NCI-H82 (cell line): ENCODE results near the gene NFIC.
"Not testable (repeated sequence)": the region's sequence is repeated elsewhere in the genome, so short reads cannot be mapped to it uniquely, and the experiment has no call there.

ENCODE experiments used
- DNase-seq: peaks from one replicate; lab custom pipeline; 2025; lab: John Stamatoyannopoulos, UW

Gene NFIC

DNA sequence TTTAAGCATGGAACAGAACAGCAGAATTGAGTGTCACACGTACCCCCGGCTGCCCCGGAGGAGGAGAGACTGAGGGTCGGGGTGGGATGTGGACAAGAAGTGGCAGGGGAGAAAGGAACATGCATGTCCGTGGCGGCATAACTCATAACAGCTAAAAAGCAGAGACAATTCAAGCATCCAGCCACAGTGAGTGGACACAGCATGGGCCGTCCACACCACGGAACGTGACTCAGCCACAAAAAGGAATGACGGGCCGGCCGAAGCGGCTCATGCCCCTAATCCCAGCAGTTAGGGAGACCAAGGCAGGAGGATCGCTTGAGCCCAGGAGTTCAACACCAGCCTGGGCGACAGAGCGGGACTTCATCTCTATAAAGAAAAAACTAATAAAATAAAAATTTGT is 126.5 kb downstream of the NFIC start:
- no peak for DNase-seq

DNA sequence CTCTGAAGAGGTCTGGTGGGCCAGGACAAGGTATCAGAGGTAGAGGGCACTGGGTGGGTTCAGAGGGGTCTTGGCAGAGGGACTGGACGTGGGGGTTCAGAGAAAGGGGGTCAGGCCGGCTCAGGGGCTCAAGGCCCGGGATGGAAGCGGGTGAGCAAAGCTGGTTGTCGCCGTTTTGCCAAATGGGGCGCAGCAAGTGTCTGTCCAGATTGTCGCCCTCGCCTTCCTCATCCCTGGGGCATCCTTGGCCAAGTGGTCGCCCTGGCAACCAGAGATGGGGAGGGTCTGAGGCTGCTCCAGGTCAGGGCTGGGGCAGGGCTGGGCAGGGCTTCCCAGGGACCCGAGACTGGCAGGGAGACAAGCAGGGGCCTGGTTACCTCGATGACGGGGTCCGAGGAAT is 127.3 kb downstream of the NFIC start:
- DNase-seq = no peak

GRCh38 chr19:3494051-3494450 is 127.7 kb downstream of the NFIC start:
- peak; percentile 17 for DNase-seq

GRCh38 chr19:3494559-3494958 is 128.2 kb downstream of the NFIC start:
- DNase-seq = no peak

DNA sequence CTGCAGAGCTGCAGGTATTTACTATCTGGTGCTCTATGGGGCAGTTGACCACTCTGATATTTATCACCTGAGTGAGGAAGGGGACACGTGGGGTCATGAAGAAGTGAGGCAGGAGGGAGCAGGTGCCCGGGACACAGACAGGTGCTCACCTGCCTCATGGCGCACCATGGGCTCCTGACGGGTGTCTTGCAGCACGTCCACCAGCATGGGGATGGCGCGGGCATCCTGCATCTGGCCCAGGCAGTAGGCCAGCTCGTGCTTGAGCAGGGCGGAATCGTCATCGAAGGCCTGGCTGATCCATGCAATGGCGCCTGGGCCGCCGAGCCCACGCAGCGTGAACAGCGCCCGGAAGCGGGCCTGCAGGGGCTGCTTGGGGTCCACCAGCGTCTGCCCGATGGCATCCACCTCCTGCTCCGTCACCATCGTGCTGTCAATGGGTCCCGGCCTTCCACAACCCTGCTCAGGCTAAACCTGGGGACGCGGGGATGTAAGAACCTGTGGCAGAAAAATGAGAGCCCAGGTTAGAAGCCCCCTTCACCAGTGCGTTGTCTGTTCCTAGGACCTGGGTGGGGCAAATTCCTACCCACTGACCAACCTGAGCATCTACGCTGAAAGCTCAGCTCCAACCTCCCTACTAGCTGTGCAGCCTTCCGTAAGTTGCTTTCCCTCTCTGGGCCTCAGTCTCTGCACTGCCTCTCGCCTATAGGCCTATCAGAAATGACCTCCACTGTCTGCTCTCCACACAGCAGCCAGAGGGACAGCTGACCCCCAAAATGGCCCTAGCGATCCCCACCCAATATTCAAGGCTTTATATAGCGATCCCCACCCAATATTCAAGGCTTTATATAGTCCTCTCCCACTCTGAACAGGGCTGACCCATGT is 130.2 kb downstream of the NFIC start:
- no peak for DNase-seq

DNA sequence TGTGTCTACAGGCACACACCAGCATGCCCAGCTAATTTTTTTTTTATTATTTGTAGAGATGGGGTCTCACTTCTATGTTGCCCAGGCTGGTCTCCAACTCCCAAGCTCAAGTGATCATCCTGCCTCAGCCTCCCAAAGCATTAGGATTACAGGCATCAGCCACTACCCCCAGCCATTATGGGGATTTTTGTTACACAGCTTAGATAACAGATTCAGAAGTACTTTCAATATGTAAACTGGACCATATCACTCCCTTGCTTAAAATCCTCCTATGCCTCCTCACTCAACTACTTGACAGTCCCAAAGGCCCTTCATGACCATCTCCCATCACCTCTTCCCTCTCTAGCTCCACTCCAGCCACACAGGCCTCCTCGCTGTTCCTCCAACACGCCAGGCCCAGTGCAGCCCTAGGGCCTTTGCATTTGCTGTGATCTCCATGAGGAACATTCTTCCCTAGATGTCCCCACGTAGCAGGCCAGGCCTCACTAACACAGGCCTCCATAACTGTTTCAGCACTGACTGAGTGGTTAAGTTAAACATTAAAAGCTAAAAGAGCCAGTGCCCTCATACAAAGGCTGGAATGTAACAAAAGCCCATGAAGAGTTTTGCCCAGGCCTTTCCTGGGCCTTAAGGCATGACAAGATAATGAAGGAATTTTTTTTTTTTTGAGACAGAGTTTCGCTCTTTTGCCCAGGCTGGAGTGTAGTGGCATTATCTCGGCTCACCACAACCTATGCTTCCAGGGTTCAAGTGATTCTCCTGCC is 131.6 kb downstream of the NFIC start:
- no peak for DNase-seq

GRCh38 chr19:3499738-3500428 is 133.5 kb downstream of the NFIC start:
- DNase-seq = no peak

DNA sequence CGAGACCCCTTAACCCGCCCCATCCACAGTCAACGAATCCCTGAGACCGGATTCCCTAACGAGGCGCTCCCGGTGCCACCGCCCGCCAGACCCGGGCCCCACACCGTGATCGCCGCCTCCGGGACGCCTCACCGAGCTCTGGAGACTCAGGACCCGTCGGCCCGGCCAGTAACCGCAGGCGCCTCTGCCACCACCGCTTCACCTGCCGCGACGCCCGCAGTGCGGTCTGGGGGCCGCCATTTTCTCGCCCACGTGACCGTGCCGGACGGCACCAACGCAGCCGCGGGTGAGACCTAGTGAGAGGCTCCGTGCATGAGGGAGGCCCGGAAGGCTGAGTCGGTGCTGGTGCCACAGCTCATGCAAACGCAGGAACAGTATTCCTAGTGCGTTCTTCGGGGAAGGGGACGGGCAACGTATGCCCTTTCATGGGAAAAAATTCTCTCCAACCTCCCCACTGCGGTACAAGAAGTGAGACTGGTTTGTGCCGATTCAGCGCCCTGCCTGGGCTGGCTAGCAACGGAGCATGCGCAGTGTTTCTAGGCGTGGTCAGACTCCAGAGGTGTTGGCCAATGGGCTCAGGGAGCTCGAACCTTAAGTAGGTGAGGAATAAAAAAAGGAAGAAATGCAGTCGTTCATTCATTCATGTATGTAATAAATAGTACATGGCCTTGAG is 134.2 kb downstream of the NFIC start, which contains the start of gene DOHH:
DOHH (minus strand) TSS at position 246 of the 673 bp plus-strand sequence. CDS start 3,860 bp downstream, outside the sequence.
- peak; percentile 96 for DNase-seq

- DNase-seq = no peak
Observed at GRCh38 chr19:3501780-3502179, 135.4 kb downstream of the NFIC start.

GRCh38 chr19:3503036-3503572 is 136.7 kb downstream of the NFIC start:
- DNase-seq = no peak

DNA sequence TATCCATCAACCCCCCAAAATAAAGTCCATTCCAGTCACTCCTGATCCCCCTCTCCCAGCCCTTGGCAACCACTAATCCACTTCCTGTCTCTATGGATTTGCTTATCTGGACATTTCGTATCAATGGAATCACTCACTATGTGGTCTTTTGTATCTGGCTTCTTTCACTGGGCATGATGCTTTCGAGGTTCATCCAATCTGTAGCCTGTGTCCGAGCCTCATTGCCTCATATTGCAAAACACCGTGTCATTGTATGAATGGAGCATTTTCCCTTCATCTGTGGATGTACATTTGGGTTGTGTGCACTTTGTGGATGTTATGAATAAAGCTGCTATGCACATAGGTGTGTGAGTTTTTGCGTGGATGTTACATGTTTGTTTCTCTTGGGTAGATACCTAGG is 138.4 kb downstream of the NFIC start:
- DNase-seq = peak; percentile 15

DNA sequence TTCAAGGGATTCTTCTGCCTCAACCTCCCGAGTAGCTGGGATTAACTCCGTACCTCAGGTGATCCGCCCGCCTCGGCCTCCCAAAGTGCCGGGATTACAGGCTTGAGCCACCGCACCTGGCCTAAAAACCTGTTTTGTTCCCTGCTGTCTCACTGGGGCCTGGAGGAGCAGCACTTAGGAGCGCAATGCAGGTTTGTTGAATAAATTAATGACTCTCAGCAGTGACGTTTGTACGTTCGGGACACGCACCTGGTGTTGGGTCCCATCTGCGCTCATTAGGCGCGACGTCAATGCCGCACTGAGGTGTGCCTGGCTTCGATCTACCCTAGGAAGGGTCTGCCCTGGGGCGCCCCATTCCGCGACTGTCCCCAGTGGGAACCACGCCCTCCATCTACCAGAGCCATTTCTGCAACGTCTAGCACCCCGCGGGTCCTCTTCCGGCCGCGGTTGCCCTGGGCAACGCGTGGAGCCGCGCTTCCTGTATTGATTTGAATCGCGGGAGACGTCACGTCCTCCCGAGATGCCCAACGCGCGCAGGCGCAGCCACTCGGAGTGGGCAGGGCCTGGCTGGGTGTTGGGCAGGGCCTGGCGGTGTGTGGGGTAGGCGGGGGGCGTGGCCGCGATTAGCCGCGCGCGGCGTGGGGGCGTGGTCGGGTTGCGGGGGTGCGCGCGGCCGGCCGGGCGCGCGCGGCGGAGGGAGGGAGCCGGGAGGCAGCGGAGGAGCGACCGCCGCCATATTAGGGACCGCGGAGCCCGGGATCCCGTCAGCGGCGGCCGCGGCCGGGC is 139.4 kb downstream of the NFIC start, which contains the start of gene FZR1:
FZR1 (plus strand) TSS at position 714 of the 786 bp plus-strand sequence. CDS start 16,679 bp downstream, outside the sequence.
- peak; percentile 98 for DNase-seq

DNA sequence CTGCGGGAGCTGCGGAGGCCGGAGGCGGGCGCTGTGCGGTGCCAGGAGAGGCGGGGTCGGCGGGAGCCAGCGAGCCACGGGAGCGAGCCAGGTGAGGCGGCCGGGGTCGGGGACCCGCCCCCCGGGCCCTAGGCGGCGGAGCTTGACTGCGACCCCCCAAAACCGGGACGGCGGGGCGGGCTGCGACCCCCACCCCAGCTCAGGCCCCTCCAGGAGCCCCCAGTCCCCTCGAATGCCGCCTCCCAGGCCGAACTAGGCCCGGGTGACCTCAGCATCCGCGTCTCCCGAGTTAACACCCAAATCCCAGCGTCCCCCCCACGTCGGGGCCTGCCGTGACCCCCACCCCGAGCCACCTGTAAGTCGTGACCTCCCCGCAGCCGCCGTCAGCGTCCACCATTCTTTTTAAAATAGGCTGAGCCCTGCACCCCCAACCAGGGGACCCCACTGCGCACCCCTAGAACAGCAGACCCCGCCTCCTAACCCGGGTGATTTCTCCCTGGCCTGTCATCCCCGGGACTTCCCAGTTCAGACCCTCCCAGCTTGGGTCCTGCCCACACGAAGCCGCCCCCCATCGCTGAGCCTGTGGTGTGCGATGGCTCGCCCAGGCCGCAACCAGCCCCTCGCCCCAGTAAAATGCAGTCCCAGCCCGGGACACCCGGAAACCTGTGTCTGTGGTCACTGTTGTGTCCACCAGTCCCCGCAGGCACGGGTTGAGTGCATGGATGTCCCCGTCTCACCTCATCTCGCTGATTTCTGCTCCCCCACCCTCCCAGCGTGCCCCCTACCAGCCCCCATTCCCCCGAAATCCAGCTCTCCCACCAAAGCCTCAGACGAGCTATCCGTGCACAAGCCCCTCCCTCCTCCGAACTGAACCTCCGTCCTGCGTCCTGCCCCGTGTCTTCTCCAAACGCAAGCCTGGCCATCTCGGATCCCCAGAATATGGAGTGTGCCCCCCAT is 140.3 kb downstream of the NFIC start:
- no peak for DNase-seq

DNA sequence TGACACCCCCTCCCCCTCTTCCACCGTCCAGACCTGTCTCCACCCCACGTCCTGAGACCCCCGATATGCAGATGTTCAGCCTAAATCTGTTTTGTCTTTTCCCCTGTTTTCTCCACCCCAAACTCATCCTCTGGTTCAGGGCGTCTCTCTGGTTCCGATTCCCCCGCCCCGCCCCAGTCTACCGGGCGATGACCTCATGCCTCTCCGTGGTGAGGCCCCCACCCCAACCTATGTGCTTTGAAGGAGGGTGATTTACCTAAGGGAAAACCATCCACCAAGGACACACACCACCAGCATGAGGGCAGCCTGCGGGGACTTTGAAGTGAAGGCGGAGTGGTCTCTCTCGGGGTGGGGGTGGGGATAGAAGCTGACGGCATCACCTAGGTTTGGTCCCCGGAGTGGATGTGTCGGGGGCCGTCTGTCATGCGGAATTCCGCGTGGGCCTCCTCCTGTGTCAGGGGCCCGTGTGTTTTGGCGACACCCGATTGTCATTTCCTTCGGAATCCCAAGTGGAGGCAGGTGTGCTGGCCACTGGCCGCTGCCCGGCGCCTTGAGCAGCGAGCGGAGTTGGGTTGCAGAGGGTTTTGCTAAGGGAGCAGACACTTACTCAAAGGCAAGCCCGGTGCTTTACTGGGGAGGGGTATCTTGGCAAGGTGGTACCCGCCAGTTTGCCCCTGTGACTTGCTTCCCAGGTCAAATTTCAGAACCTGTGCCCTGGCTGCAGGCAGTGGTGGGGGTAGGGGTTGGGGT is 141.2 kb downstream of the NFIC start:
- no peak for DNase-seq

- not testable (repeated sequence) for DNase-seq
Observed at GRCh38 chr19:3508121-3508661, 141.8 kb downstream of the NFIC start.

DNA sequence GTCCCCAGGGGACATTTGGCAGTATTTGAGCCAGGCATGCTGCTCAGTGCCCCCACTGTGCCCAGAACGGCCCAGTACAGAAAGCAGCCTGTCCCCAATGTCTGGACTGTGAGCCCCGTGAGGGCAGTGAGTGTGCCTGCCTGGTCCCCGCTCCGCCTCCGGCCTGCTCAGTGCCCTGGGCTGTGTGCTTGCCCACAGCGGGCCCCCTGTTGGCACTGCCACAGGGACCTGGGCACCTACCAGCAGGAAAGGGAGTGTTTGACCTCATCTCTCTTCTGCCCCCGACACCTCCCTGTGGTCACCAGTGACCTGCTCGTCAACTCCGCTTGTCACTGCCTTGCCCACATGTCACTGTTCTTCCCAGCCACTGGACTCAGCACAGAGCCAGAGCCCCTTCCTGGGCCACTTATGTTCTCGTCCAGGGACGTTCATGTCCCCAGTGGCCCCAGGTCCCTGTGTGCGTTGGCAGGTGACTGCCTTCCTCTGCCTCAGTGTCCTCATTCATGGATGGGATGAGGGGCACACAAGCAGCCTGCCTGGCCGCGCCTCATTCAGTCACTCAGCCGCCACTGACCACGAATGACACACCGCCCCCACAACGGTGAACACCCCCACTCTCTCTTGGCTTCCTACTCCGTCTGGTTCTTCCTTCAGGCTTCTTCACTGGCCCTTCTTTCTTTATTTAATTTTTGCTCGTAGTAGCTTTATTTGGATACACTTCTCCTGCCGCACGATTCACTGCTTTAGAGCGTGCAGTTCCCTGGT is 142.6 kb downstream of the NFIC start:
- no peak for DNase-seq

DNA sequence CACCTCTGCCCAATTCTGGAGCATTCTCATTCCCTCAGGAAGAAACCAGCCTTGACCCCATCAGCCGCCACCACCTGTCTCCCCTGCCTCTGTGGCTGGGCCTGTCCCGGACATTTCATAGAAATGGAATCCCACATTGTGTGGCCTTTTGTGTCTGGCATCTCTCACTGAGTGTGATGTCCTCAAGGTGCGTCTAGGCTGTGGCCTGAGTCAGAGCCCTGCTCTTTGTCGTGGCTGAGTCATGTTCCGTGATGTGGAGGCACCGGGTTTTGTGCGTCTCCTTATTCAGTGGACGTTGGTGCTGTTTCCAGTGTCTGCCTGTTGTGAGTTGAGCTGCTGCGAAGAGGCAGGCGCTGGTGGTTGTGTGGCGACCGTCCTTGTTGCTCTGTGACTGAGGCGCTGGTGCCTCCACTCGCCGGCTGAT is 143.2 kb downstream of the NFIC start:
- DNase-seq = no peak

- no peak for DNase-seq
Observed at GRCh38 chr19:3510727-3511126, 144.3 kb downstream of the NFIC start.
